Parathyroid adenoma (tissue), 2 donors: ENCODE measurements around the gene ACTN4.
"Not testable (repeated sequence)": the region's sequence is repeated elsewhere in the genome, so short reads cannot be mapped to it uniquely, and the experiment has no call there.

Experiments
- H2AFZ ChIP-seq: fragments of 300-600 bp; sonication (generic); one replicate; pipeline ENCODE4 v1.7.0; 2017; ENCODE audit warnings: antibody characterized with exemption, mild to moderate bottlenecking
- H3K27ac ChIP-seq: fragments of 300-600 bp; sonication (generic); one replicate; pipeline ENCODE4 v1.7.0; 2017
- H3K27me3 ChIP-seq: fragments of 300-600 bp; sonication (generic); one replicate; pipeline ENCODE4 v1.7.0; 2017; ENCODE audit warnings: low read length; ENCODE audit not compliant: control insufficient read depth, insufficient read depth
- H3K36me3 ChIP-seq: fragments of 300-600 bp; sonication (generic); one replicate; pipeline ENCODE4 v1.7.0; 2017; ENCODE audit warnings: low read length; ENCODE audit not compliant: control insufficient read depth, insufficient read depth
- H3K4me1 ChIP-seq: fragments of 300-600 bp; sonication (generic); one replicate; pipeline ENCODE4 v1.7.0; 2017; ENCODE audit warnings: control low read depth
- H3K4me2 ChIP-seq: fragments of 300-600 bp; sonication (generic); one replicate; pipeline ENCODE4 v1.7.0; 2017; ENCODE audit warnings: low read length
- H3K4me3 ChIP-seq: fragments of 300-600 bp; sonication (generic); one replicate; pipeline ENCODE4 v1.7.0; 2017; ENCODE audit warnings: low read depth, low read length
- H3K79me2 ChIP-seq: fragments of 300-600 bp; sonication (generic); one replicate; pipeline ENCODE4 v1.7.0; 2017; ENCODE audit warnings: control low read depth
- H3K9ac ChIP-seq: fragments of 300-600 bp; sonication (generic); one replicate; pipeline ENCODE4 v1.7.0; 2017; ENCODE audit warnings: mild to moderate bottlenecking
- H3K9me3 ChIP-seq: fragments of 300-600 bp; sonication (generic); one replicate; pipeline ENCODE4 v1.7.0; 2017; ENCODE audit warnings: low read length; ENCODE audit not compliant: control insufficient read depth
- CTCF ChIP-seq: fragments of 300-600 bp; sonication (generic); IDR thresholded peaks from one replicate; pipeline ENCODE4 v1.7.0; 2017; ENCODE audit warnings: antibody characterized with exemption, mild to moderate bottlenecking
- donor health status: primary hyperparathyroidism.

Gene ACTN4

DNA sequence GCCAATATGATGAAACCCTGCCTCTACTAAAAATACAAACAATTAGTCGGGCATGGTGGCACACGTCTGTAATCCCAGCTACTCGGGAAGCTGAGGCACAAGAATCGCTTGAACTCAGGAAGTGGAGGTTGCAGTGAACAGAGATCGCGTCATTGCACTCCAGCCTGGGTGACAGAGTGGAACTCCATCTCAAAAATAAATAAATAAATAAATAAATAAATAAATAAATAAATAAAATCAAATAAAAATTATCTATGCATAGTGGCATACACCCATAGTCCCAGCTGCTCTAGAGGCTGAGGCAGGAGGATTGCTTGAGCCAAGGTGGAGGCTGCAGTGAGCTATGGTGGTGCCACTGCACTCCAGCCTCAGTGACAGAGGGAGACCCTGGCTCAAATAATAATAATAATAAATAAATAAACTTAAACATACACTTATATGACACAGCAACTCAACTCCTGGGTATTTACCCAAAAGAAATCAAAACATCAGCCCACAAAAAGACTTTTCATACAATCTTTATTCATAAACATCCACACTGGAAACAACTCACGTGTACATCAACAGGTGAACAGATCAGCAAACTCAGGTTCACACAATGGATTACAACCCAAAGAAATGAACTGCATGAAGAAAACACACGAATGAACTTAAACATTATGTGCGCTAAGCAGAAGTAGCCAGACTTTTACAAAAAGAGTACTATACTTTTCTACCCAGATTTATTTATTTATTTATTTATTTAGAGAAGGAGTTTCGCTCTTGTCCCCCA is 119.0 kb downstream of the ACTN4 start:
- H3K9ac ChIP-seq = no peak overlapping the region
- no peaks in the 10 kb centered on the region for H3K4me1 ChIP-seq
- H3K4me3 ChIP-seq = no peak overlapping the region
- no peaks in the 10 kb centered on the region for H3K79me2 ChIP-seq
- no peak overlapping the region for H3K27ac ChIP-seq
- no peak overlapping the region for H3K4me2 ChIP-seq
- H3K9me3 ChIP-seq = no peaks in the 10 kb centered on the region
- no peaks in the 10 kb centered on the region for H3K27me3 ChIP-seq
- TF ChIP-seq CTCF = no peak
- H3K36me3 ChIP-seq = no peaks in the 10 kb centered on the region
- H2AFZ ChIP-seq = no peak overlapping the region

- Histone ChIP-seq H3K27ac (no peak overlapping the region), H3K27me3 (no peaks in the 10 kb centered on the region), H3K4me2 (peak overlapping the region; percentile 30), H2AFZ (peak overlapping the region; percentile 8), H3K4me3 (no peak overlapping the region), H3K36me3 (no peaks in the 10 kb centered on the region), H3K9me3 (no peaks in the 10 kb centered on the region), H3K4me1 (no peaks in the 10 kb centered on the region), H3K9ac (no peak overlapping the region), H3K79me2 (no peaks in the 10 kb centered on the region)
- peak; percentile 22 for TF ChIP-seq CTCF
Observed at GRCh38 chr19:38769635-38770211, 122.3 kb downstream of the ACTN4 start.

DNA sequence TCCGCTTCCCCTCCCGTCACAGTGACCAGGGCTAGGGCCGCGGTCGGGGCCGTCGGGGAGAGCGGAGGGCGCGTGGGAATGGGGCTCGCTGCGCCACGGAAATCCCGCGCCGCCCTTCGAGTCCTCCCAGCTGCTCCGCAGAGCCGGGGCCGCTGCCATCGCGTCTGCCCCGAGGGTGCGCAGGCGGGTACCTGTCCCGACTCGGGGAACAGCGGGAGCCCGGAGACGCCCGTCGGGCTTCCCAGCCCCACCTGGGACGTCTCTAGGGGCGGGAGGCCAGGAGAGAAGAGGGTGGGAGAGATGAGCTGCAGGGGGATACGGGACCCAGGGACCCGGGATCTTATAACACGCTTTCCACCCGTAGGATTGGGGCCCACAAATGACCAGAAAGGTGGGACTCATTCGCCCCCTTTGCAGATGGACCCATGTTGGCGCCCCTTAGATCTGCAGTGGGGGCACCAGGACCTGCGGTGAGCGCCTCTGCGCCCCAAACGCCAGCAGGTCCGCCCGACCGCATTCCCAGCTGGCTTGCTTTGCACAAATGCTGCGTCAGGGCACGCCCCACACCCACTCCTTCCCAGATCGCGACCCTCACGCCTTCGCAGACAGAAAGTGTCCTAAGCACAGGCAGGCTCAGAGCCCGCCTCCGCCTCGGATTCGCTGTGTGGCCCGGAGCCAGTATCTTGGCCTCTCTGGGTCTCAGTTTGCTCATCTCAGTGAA is 122.9 kb downstream of the ACTN4 start:
- not testable (repeated sequence) for H2AFZ ChIP-seq, H3K9ac ChIP-seq, H3K27ac ChIP-seq, H3K36me3 ChIP-seq, H3K4me3 ChIP-seq, H3K79me2 ChIP-seq, H3K9me3 ChIP-seq, H3K4me1 ChIP-seq, H3K27me3 ChIP-seq
- peak overlapping the region; percentile 30 for H3K4me2 ChIP-seq

- H3K9ac ChIP-seq, H3K27me3 ChIP-seq, H3K4me3 ChIP-seq, H3K9me3 ChIP-seq, H3K36me3 ChIP-seq, H2AFZ ChIP-seq, H3K4me1 ChIP-seq, H3K79me2 ChIP-seq, H3K27ac ChIP-seq, H3K4me2 ChIP-seq: not testable (repeated sequence)
Observed at GRCh38 chr19:38770949-38771275, 123.5 kb downstream of the ACTN4 start.

- not testable (repeated sequence) for H3K27ac ChIP-seq, H3K36me3 ChIP-seq, H3K4me3 ChIP-seq, H3K27me3 ChIP-seq, H3K4me2 ChIP-seq, H2AFZ ChIP-seq, H3K9me3 ChIP-seq, H3K4me1 ChIP-seq, H3K9ac ChIP-seq, H3K79me2 ChIP-seq
Observed at GRCh38 chr19:38771569-38771968, 124.1 kb downstream of the ACTN4 start.

GRCh38 chr19:38773469-38774177 is 126.2 kb downstream of the ACTN4 start, which contains the start of gene LGALS7:
Gene LGALS7, minus strand, starts transcription at chr19:38773517. Its CDS starts 25 bp downstream, at chr19:38773492.
- no peaks in the 10 kb centered on the region for H3K79me2 ChIP-seq
- H3K4me1 ChIP-seq = no peaks in the 10 kb centered on the region
- H3K27me3 ChIP-seq = no peaks in the 10 kb centered on the region
- H3K9ac ChIP-seq = no peak within 1 kb of the TSS
- no peak within 1 kb of the TSS for H3K27ac ChIP-seq
- H2AFZ ChIP-seq = no peak within 1 kb of the TSS
- TF ChIP-seq CTCF = no peak
- H3K9me3 ChIP-seq = no peaks in the 10 kb centered on the region
- H3K36me3 ChIP-seq = no peaks in the 10 kb centered on the region
- H3K4me3 ChIP-seq = no peak within 1 kb of the TSS
- no peak within 1 kb of the TSS for H3K4me2 ChIP-seq
